ENCODE measurements around the gene AP2A2. TPM values are rescaled to one million over a fixed set of nuclear protein-coding genes. Genes with fewer than 3 reads are reported as not detected.

Gene AP2A2
- total RNA-seq, 1 experiment from 2014 or later = 55.5 TPM

- peaks cover 10 to 11% of the 10 kb centered on the region in 2 experiments; a peak in 3 of 4 replicates for H3K36me3 ChIP-seq (ENCODE audit: control insufficient read depth in 1 of 2, insufficient read depth in 2 of 2, low read length in 2 of 2)
- ChIA-PET POLR2A (no interaction called here), CTCF (no interaction called here), RAD21 (ENCODE audit: low non-redundant PET in 1 of 2, low total read pairs in 2 of 2, uncharacterized antibody in 2 of 2, unreplicated experiment in 2 of 2) (no interaction called here)
- DNase-seq (ENCODE audit: low read depth, low spot score) = no peak
- TF ChIP-seq ATF3 (IDR thresholded peaks at IDR 0.05) (no peak), SIN3A (IDR thresholded peaks at IDR 0.05; ENCODE audit: low read depth) (no peak), POLR2A (IDR thresholded peaks at IDR 0.05; ENCODE audit: borderline replicate concordance, extremely low read depth, insufficient read depth, insufficient read length) (no peak), EZH2phosphoT487 (IDR thresholded peaks at IDR 0.05; ENCODE audit: borderline replicate concordance) (no peak), EZH2 (IDR thresholded peaks at IDR 0.05) (no peak), SP1 (IDR thresholded peaks at IDR 0.05; ENCODE audit: low read depth) (no peak)
- TF ChIP-seq, protein P1, sequence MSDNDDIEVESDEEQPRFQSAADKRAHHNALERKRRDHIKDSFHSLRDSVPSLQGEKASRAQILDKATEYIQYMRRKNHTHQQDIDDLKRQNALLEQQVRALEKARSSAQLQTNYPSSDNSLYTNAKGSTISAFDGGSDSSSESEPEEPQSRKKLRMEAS (IDR thresholded peaks at IDR 0.05) = no peak
- H3K9me2 ChIP-seq (ENCODE audit: insufficient read depth) = no peaks in the 10 kb centered on the region
- no peaks in the 10 kb centered on the region for H4K20me1 ChIP-seq (ENCODE audit: insufficient read depth)
- BruUV-seq (replicated peaks) = no TSS peak
- no peak overlapping the region for H2AFZ ChIP-seq (ENCODE audit: low read depth, low read length, poor library complexity, severe bottlenecking)
- H3K79me2 ChIP-seq (ENCODE audit: insufficient read depth, low read length) = no peaks in the 10 kb centered on the region
- no peak overlapping the region for H3K4me2 ChIP-seq (ENCODE audit: low read length)
- H3K27me3 ChIP-seq (ENCODE audit: insufficient read depth, low read length) = no peaks in the 10 kb centered on the region
- intact Hi-C loops (cut with micrococcal nuclease) = no loop called here
- H3K4me3 ChIP-seq (replicated peaks in 1 of 2; ENCODE audit: low read depth in 1 of 2, low read length in 2 of 2) = no peak overlapping the region
- no peak for ATAC-seq
- no peaks in the 10 kb centered on the region for H3K9me3 ChIP-seq (ENCODE audit: control insufficient read depth in 1 of 2, insufficient read depth in 1 of 2, low read depth in 1 of 2, low read length in 2 of 2)
- no peak overlapping the region for H3K9ac ChIP-seq (ENCODE audit: low read length)
- H3K27ac ChIP-seq (ENCODE audit: low read depth, low read length) = no peak overlapping the region
- no peaks in the 10 kb centered on the region for H3K4me1 ChIP-seq (ENCODE audit: control insufficient read depth in 1 of 2, insufficient read depth in 2 of 2, low read length in 2 of 2)
Measured at GRCh38 chr11:1008803-1009145, 83.1 kb downstream of the AP2A2 start.

GRCh38 chr11:1009371-1009770, 83.7 kb downstream of the AP2A2 start:
- ChIA-PET RAD21 (ENCODE audit: low non-redundant PET in 1 of 2, low total read pairs in 2 of 2, uncharacterized antibody in 2 of 2, unreplicated experiment in 2 of 2) (no interaction called here), CTCF (no interaction called here), POLR2A (no interaction called here)
- no peak for TF ChIP-seq SRF (IDR thresholded peaks at IDR 0.05; ENCODE audit: low read depth)
- TF ChIP-seq ZBTB33 (IDR thresholded peaks at IDR 0.05; ENCODE audit: extremely low read depth, insufficient replicate concordance, low read length) = no peak
- TF ChIP-seq ELF1 (IDR thresholded peaks at IDR 0.05; ENCODE audit: borderline replicate concordance, low read depth) = no peak
- TF ChIP-seq FOSL1 (IDR thresholded peaks at IDR 0.05; ENCODE audit: low read depth) = no peak
- TF ChIP-seq EZH2phosphoT487 (IDR thresholded peaks at IDR 0.05; ENCODE audit: borderline replicate concordance) = no peak
- TF ChIP-seq EZH2 (IDR thresholded peaks at IDR 0.05) = no peak
- no peak for TF ChIP-seq ZFX (IDR thresholded peaks at IDR 0.05)
- TF ChIP-seq, protein P2, sequence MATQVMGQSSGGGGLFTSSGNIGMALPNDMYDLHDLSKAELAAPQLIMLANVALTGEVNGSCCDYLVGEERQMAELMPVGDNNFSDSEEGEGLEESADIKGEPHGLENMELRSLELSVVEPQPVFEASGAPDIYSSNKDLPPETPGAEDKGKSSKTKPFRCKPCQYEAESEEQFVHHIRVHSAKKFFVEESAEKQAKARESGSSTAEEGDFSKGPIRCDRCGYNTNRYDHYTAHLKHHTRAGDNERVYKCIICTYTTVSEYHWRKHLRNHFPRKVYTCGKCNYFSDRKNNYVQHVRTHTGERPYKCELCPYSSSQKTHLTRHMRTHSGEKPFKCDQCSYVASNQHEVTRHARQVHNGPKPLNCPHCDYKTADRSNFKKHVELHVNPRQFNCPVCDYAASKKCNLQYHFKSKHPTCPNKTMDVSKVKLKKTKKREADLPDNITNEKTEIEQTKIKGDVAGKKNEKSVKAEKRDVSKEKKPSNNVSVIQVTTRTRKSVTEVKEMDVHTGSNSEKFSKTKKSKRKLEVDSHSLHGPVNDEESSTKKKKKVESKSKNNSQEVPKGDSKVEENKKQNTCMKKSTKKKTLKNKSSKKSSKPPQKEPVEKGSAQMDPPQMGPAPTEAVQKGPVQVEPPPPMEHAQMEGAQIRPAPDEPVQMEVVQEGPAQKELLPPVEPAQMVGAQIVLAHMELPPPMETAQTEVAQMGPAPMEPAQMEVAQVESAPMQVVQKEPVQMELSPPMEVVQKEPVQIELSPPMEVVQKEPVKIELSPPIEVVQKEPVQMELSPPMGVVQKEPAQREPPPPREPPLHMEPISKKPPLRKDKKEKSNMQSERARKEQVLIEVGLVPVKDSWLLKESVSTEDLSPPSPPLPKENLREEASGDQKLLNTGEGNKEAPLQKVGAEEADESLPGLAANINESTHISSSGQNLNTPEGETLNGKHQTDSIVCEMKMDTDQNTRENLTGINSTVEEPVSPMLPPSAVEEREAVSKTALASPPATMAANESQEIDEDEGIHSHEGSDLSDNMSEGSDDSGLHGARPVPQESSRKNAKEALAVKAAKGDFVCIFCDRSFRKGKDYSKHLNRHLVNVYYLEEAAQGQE (IDR thresholded peaks at IDR 0.05; ENCODE audit: low read depth) = no peak
- TF ChIP-seq EGR1 (IDR thresholded peaks at IDR 0.05; ENCODE audit: low read depth) = no peak
- TF ChIP-seq, protein P1 (IDR thresholded peaks at IDR 0.05) = no peak
- TF ChIP-seq SP1 (IDR thresholded peaks at IDR 0.05; ENCODE audit: low read depth) = no peak
- TF ChIP-seq CEBPB (IDR thresholded peaks at IDR 0.05; ENCODE audit: low read depth) = no peak
- H4K20me1 ChIP-seq (ENCODE audit: insufficient read depth) = no peaks in the 10 kb centered on the region
- H3K4me3 ChIP-seq (replicated peaks in 1 of 2; ENCODE audit: low read depth in 1 of 2, low read length in 2 of 2) = no peak overlapping the region
- ATAC-seq (no peak), DNase-seq (ENCODE audit: low read depth, low spot score) (no peak)
- no TSS peak for BruUV-seq (replicated peaks)
- H3K9ac ChIP-seq (ENCODE audit: low read length) = no peak overlapping the region
- H3K79me2 ChIP-seq (ENCODE audit: insufficient read depth, low read length) = no peaks in the 10 kb centered on the region
- no peaks in the 10 kb centered on the region for H3K9me3 ChIP-seq (ENCODE audit: control insufficient read depth in 1 of 2, insufficient read depth in 1 of 2, low read depth in 1 of 2, low read length in 2 of 2)
- H3K27me3 ChIP-seq (ENCODE audit: insufficient read depth, low read length) = no peaks in the 10 kb centered on the region
- H2AFZ ChIP-seq (ENCODE audit: low read depth, low read length, poor library complexity, severe bottlenecking) = no peak overlapping the region
- H3K4me2 ChIP-seq (ENCODE audit: low read length) = no peak overlapping the region
- no peaks in the 10 kb centered on the region for H3K4me1 ChIP-seq (ENCODE audit: control insufficient read depth in 1 of 2, insufficient read depth in 2 of 2, low read length in 2 of 2)
- peaks cover 8 to 11% of the 10 kb centered on the region in 2 experiments; a peak in 3 of 4 replicates for H3K36me3 ChIP-seq (ENCODE audit: control insufficient read depth in 1 of 2, insufficient read depth in 2 of 2, low read length in 2 of 2)
- intact Hi-C loops (cut with micrococcal nuclease) = no loop called here
- no peak overlapping the region for H3K27ac ChIP-seq (ENCODE audit: low read depth, low read length)
- no peaks in the 10 kb centered on the region for H3K9me2 ChIP-seq (ENCODE audit: insufficient read depth)
